Esophagus squamous epithelium (tissue), 5 donors: Measurements from ENCODE around the gene TTC27. TPM values are rescaled to one million over a fixed set of nuclear protein-coding genes. Genes with fewer than 3 reads are reported as not detected.
"Not testable (repeated sequence)": the region's sequence is repeated elsewhere in the genome, so short reads cannot be mapped to it uniquely, and the experiment has no call there.

ENCODE experiments used
- DNase-seq: peaks from one replicate; lab custom pipeline; 2025; lab: John Stamatoyannopoulos, UW
- H3K27ac ChIP-seq, 4 donors: fragments of 200-600 bp; sonication (generic); one replicate each; pipeline ENCODE4 v1.5.1; 2016 to 2019; ENCODE audit warnings: mild to moderate bottlenecking in 1 of 4
- H3K27me3 ChIP-seq, 4 donors: fragments of 200-600 bp; sonication (generic); 1 replicate in 3 of 4; 2 replicates in 1 of 4; pipeline versions ENCODE4 v1.5.1 to v1.6.0; 2017 to 2021; ENCODE audit warnings: antibody characterized with exemption in 1 of 4
- H3K36me3 ChIP-seq, 3 donors: fragments of 200-600 bp; sonication (generic); one replicate each; pipeline ENCODE4 v1.5.1; 2016 to 2019
- H3K4me1 ChIP-seq, 3 donors: fragments of 200-600 bp; sonication (generic); one replicate each; pipeline ENCODE4 v1.5.1; 2017 to 2019
- H3K4me3 ChIP-seq, 4 donors: fragments of 200-600 bp; sonication (generic); 1 replicate in 3 of 4; 2 replicates in 1 of 4; pipeline ENCODE4 v1.5.1; 2016 to 2019; ENCODE audit warnings: mild to moderate bottlenecking in 2 of 4, moderate library complexity in 1 of 4
- H3K9me3 ChIP-seq, 3 donors: fragments of 200-600 bp; sonication (generic); one replicate each; pipeline ENCODE4 v1.5.1; 2016 to 2019
- POLR2A ChIP-seq, 4 donors: fragments of 450-650 bp; IDR thresholded peaks; one replicate each; pipeline ENCODE4 v1.6.1; 2017; ENCODE audit warnings: antibody characterized with exemption in 4 of 4, mild to moderate bottlenecking in 4 of 4, moderate library complexity in 3 of 4
- WGBS, 2 donors: methylation state at CpG; one replicate each; pipeline ENCODE4 v1.1.5; 2018; 5-methylcytosine and 5-hydroxymethylcytosine counted together
- intact Hi-C: fragments of 100-400 bp; cut with DNase I; formaldehyde crosslinking; loops from one replicate; pipeline ENCODE4 v1.15.0; 2022
- small RNA-seq, 4 donors: library from RNA; depleted of rRNA; stranded (forward); fragments of <200 nt; gene quantifications; one replicate each; pipeline ENCODE3, GENCODE V24; 2016
- total RNA-seq, 4 donors: library from RNA; depleted of rRNA; stranded (reverse); fragments of >200 nt; gene quantifications; one replicate each; pipeline ENCODE4 v1.1.0, GENCODE V29; 2016
- TF ChIP-seq, protein P1 (sequence below), 6 experiments: fragments of 450-650 bp in 4 of 6; fragments of 200-600 bp in 2 of 6; sonication (generic) in 2 of 6; IDR thresholded peaks; one replicate each; pipeline ENCODE4 v1.5.1; 2016 to 2019; ENCODE audit warnings: antibody characterized with exemption in 6 of 6, mild to moderate bottlenecking in 4 of 6, moderate library complexity in 4 of 6
- donor health status: DM: yes; HTN: yes; CAD: no.

Gene TTC27
- total RNA-seq, 4 donors from 2014 or later, result 9.2 to 18.4 (median 16.6) TPM

DNA sequence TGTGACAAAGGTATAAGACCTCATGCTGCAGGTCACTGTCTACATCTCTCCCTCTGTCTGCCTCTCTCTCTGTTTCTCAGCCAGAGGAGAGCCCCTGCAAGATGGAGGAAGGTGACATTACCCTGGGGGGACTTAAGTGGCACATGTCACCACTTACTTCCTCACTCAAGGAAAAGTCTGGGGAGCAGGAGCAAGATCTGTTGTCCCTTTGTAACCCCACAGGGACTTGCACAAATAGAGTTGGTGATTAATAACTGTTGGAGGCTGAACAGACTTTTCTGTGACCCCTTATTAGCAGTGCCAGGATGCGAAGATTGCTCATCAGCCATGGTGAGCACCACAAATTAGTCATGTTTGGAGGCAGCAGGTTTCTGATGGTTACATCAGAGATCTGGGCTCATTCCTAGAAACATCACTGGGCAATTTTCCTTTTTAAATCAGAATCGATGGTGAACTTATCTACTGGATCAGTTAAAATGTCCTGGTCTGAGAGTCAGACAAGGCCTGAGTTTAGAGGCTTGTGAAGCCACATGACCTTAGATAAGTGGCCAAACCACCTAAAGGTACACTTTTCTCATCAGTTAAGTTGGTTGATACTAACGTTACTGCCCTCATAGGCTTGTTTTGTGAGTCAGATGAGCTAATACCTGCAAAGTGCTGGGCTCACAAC, 237.7 kb downstream of the TTC27 start:
- Histone ChIP-seq H3K27me3 (no peaks in the 10 kb centered on the region), H3K36me3 (no peaks in the 10 kb centered on the region), H3K27ac (no peak overlapping the region), H3K4me3 (no peak overlapping the region), H3K9me3 (no peaks in the 10 kb centered on the region), H3K4me1 (peaks cover 0 to 10% (median 0%) of the 10 kb centered on the region in 3 donors)
- DNase-seq, result no peak
- TF ChIP-seq, protein P1, sequence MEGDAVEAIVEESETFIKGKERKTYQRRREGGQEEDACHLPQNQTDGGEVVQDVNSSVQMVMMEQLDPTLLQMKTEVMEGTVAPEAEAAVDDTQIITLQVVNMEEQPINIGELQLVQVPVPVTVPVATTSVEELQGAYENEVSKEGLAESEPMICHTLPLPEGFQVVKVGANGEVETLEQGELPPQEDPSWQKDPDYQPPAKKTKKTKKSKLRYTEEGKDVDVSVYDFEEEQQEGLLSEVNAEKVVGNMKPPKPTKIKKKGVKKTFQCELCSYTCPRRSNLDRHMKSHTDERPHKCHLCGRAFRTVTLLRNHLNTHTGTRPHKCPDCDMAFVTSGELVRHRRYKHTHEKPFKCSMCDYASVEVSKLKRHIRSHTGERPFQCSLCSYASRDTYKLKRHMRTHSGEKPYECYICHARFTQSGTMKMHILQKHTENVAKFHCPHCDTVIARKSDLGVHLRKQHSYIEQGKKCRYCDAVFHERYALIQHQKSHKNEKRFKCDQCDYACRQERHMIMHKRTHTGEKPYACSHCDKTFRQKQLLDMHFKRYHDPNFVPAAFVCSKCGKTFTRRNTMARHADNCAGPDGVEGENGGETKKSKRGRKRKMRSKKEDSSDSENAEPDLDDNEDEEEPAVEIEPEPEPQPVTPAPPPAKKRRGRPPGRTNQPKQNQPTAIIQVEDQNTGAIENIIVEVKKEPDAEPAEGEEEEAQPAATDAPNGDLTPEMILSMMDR (IDR thresholded peaks at IDR 0.05), result no peak
- no peak for TF ChIP-seq POLR2A (IDR thresholded peaks at IDR 0.05)
- 51 to 55% methylated on average over 3 of the region's 3 CpGs for WGBS, 2 donors
- intact Hi-C loops, result no loop called here

DNA sequence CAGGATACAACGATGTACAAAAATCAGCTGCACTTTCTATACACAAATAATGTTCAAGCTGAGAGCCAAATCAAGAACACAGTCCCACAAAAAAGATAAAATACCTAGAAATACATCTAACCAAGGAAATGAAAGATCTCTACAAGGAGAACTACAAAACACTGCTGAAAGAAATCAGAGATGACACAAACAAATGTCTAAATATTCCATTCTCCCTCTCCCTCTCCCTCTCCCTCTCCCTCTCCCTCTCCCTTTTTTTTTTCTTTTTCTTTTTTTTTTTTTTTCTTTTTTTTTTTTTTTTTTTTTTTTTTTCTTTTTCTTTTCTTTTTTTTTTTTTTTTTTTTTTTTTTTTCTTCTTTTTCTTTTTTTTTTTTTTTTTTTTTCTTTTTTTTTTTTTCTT, 238.6 kb downstream of the TTC27 start:
- H3K36me3 ChIP-seq, H3K4me1 ChIP-seq, DNase-seq, H3K9me3 ChIP-seq, intact Hi-C loops, H3K27me3 ChIP-seq, H3K4me3 ChIP-seq, H3K27ac ChIP-seq: not testable (repeated sequence)
- WGBS, 2 donors, result 76 to 90% methylated on average over 1 of the region's 1 CpG

Small RNAs within 50 kb of the gene (small RNA-seq; reads per million reads assigned to genes)
- gene MIR4765, result 0 reads per million in 4 donors
